ENCODE results near the gene RALGPS2.

Gene RALGPS2

DNA sequence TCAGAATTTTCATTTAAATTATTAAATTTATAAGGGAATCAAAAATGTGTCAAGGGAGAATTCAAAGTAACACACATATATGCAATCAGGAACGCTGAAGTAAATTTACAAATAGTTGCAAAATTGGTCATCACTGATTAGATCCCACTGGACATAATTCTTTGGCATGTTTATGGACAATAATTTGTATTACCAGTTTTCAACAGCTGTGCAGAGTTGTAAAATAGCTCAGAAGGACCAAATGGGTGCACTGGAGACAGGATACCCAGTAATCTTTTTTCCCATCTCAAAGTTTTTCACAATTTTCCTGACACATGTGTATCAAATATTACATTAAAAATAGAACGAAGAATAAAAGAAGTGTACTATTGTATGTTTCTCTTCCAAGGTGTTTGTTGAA is 149.9 kb downstream of the RALGPS2 start:
- H3K4me2 ChIP-seq (ENCODE audit: low read length), result no peak overlapping the region
- H3K23ac ChIP-seq (ENCODE audit: low read length), result no peak overlapping the region
- no peaks in the 10 kb centered on the region for H3K79me1 ChIP-seq (ENCODE audit: low read length)
- no peak overlapping the region for H3K14ac ChIP-seq (ENCODE audit: low read length)
- no peak overlapping the region for H3K4me3 ChIP-seq (ENCODE audit: low read depth, low read length)
- H3K18ac ChIP-seq (ENCODE audit: low read length), result no peak overlapping the region
- no peaks in the 10 kb centered on the region for H3K36me3 ChIP-seq (ENCODE audit: control insufficient read depth in 1 of 2, insufficient read depth in 2 of 2, low read length in 2 of 2)
- no peak overlapping the region for H4K91ac ChIP-seq (ENCODE audit: low read depth, low read length)
- no peak overlapping the region for H2BK12ac ChIP-seq (ENCODE audit: low read length)
- no peaks in the 10 kb centered on the region for H3K27me3 ChIP-seq (ENCODE audit: insufficient read depth, low read length)
- no peak overlapping the region for H3K4ac ChIP-seq (ENCODE audit: low read depth, low read length)
- no peak overlapping the region for H2AK5ac ChIP-seq (ENCODE audit: low read length)
- H4K8ac ChIP-seq (ENCODE audit: low read depth, low read length), result no peak overlapping the region
- no peak overlapping the region for H2AFZ ChIP-seq (ENCODE audit: insufficient read depth, low read length, poor library complexity)
- H4K12ac ChIP-seq (ENCODE audit: low read depth, low read length), result no peak overlapping the region
- DNase-seq, result no peak
- no peaks in the 10 kb centered on the region for H3K9me3 ChIP-seq (ENCODE audit: insufficient read depth, low read depth, low read length)
- H2BK5ac ChIP-seq (ENCODE audit: low read depth, low read length, poor library complexity), result no peak overlapping the region
- H3K9ac ChIP-seq (ENCODE audit: low read length), result no peak overlapping the region
- no peak overlapping the region for H2BK120ac ChIP-seq (ENCODE audit: insufficient read depth, low read length, poor library complexity)
- H3K4me1 ChIP-seq (ENCODE audit: control insufficient read depth in 1 of 2, insufficient read depth in 2 of 2, low read length in 2 of 2), result peaks cover 0 to 2% of the 10 kb centered on the region in 2 experiments
- no peaks in the 10 kb centered on the region for H3K79me2 ChIP-seq (ENCODE audit: control insufficient read depth, insufficient read depth, low read length, poor library complexity)
- WGBS (ENCODE audit: extremely low coverage, insufficient coverage, insufficient read length), result no CpG with 5 or more reads among the region's 2 CpGs
- no peak overlapping the region for H3K27ac ChIP-seq (ENCODE audit: low read depth, low read length)

DNA sequence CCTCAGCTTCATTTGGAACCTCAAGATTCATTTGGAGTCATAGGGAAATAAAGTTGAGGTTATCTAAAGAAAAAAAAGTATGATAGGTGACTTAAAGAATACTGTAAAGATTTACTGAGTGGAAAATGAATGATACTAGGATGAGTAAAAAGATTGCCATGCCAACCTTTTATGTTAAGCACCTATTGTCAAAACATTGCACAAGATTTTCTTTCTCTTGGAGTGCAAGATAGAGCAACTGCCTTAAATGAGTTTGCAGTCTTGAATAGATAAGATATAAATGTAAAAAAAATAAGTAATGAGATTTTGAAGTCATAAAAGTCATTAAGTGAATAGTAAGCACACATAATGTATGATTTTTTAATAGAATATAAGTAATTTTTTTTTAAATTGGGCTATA is 150.9 kb downstream of the RALGPS2 start:
- no peak overlapping the region for H4K91ac ChIP-seq (ENCODE audit: low read depth, low read length)
- H3K79me2 ChIP-seq (ENCODE audit: control insufficient read depth, insufficient read depth, low read length, poor library complexity), result no peaks in the 10 kb centered on the region
- no peak overlapping the region for H3K14ac ChIP-seq (ENCODE audit: low read length)

DNA sequence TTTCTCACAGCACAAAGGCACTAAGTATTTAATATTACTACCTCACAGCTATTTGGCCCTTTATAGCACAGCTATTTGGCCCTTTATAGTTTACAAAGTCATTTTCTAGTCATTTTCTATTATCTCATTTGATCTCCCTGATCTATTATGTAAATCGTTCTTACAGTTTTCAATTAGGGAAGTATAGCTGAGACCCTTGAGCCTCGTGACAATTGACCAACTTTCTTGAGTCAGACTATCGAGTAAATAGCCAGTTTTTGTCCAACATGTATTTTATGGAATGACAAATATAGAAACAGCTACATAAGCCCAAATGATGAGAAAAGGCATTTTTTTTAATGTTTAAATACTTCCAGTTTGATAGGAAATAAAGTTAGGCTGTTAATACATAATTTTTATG is 152.9 kb downstream of the RALGPS2 start:
- Histone ChIP-seq H2BK12ac (ENCODE audit: low read length) (no peak overlapping the region), H3K27me3 (ENCODE audit: insufficient read depth, low read length) (no peaks in the 10 kb centered on the region), H4K91ac (ENCODE audit: low read depth, low read length) (no peak overlapping the region), H2AK5ac (ENCODE audit: low read length) (no peak overlapping the region), H3K79me2 (ENCODE audit: control insufficient read depth, insufficient read depth, low read length, poor library complexity) (no peaks in the 10 kb centered on the region), H4K12ac (ENCODE audit: low read depth, low read length) (no peak overlapping the region), H3K4me1 (ENCODE audit: control insufficient read depth in 1 of 2, insufficient read depth in 2 of 2, low read length in 2 of 2) (no peaks in the 10 kb centered on the region), H4K8ac (ENCODE audit: low read depth, low read length) (no peak overlapping the region), H3K4me3 (ENCODE audit: low read depth, low read length) (no peak overlapping the region), H3K18ac (ENCODE audit: low read length) (no peak overlapping the region), H3K27ac (ENCODE audit: low read depth, low read length) (no peak overlapping the region), H3K36me3 (ENCODE audit: control insufficient read depth in 1 of 2, insufficient read depth in 2 of 2, low read length in 2 of 2) (no peaks in the 10 kb centered on the region), H3K14ac (ENCODE audit: low read length) (no peak overlapping the region), H3K9me3 (ENCODE audit: insufficient read depth, low read depth, low read length) (no peaks in the 10 kb centered on the region), H3K23ac (ENCODE audit: low read length) (no peak overlapping the region), H3K4ac (ENCODE audit: low read depth, low read length) (no peak overlapping the region), H2AFZ (ENCODE audit: insufficient read depth, low read length, poor library complexity) (no peak overlapping the region), H3K9ac (ENCODE audit: low read length) (no peak overlapping the region), H3K4me2 (ENCODE audit: low read length) (no peak overlapping the region), H2BK120ac (ENCODE audit: insufficient read depth, low read length, poor library complexity) (no peak overlapping the region), H3K79me1 (ENCODE audit: low read length) (no peaks in the 10 kb centered on the region), H2BK5ac (ENCODE audit: low read depth, low read length, poor library complexity) (no peak overlapping the region)
- no CpG with 5 or more reads among the region's 3 CpGs for WGBS (ENCODE audit: extremely low coverage, insufficient coverage, insufficient read length)
- no peak for DNase-seq

More for the DNA sequence above, 150.9 kb downstream of the RALGPS2 start:
- Histone ChIP-seq H3K27me3 (ENCODE audit: insufficient read depth, low read length) (no peaks in the 10 kb centered on the region), H3K9me3 (ENCODE audit: insufficient read depth, low read depth, low read length) (no peaks in the 10 kb centered on the region), H2BK12ac (ENCODE audit: low read length) (no peak overlapping the region), H2BK5ac (ENCODE audit: low read depth, low read length, poor library complexity) (no peak overlapping the region), H3K4ac (ENCODE audit: low read depth, low read length) (no peak overlapping the region), H4K8ac (ENCODE audit: low read depth, low read length) (no peak overlapping the region), H2BK120ac (ENCODE audit: insufficient read depth, low read length, poor library complexity) (no peak overlapping the region), H3K36me3 (ENCODE audit: control insufficient read depth in 1 of 2, insufficient read depth in 2 of 2, low read length in 2 of 2) (no peaks in the 10 kb centered on the region), H3K9ac (ENCODE audit: low read length) (no peak overlapping the region), H2AK5ac (ENCODE audit: low read length) (no peak overlapping the region), H3K4me2 (ENCODE audit: low read length) (no peak overlapping the region), H4K12ac (ENCODE audit: low read depth, low read length) (no peak overlapping the region), H3K27ac (ENCODE audit: low read depth, low read length) (no peak overlapping the region), H3K79me1 (ENCODE audit: low read length) (no peaks in the 10 kb centered on the region), H3K4me1 (ENCODE audit: control insufficient read depth in 1 of 2, insufficient read depth in 2 of 2, low read length in 2 of 2) (peaks cover 0 to under 1% of the 10 kb centered on the region in 2 experiments), H3K18ac (ENCODE audit: low read length) (no peak overlapping the region), H2AFZ (ENCODE audit: insufficient read depth, low read length, poor library complexity) (no peak overlapping the region), H3K23ac (ENCODE audit: low read length) (no peak overlapping the region), H3K4me3 (ENCODE audit: low read depth, low read length) (no peak overlapping the region)
- DNase-seq, result no peak

DNA sequence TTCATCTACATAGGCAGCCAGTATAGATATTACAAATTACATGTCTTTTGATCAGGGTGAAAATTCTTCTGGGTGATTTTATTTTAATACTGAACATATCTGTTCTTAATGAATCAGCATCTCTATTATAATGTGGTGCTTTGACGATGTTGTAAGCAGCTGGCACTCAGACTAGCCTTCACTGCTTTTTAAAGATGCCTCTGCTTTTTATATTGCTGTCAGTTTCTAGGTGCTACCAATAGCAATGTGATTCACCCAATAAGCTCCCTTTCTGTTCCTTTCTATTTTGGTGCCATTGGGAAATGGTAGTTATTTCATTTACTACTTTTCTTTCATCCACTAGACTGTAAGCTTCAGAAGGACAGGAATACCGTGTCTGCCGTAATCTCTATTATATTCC is 156.9 kb downstream of the RALGPS2 start:
- H3K36me3 ChIP-seq (ENCODE audit: control insufficient read depth in 1 of 2, insufficient read depth in 2 of 2, low read length in 2 of 2), result peaks cover 1% of the 10 kb centered on the region in 2 experiments
- no peak overlapping the region for H2BK5ac ChIP-seq (ENCODE audit: low read depth, low read length, poor library complexity)
- no peak overlapping the region for H3K27ac ChIP-seq (ENCODE audit: low read depth, low read length)
- no peak overlapping the region for H2BK120ac ChIP-seq (ENCODE audit: insufficient read depth, low read length, poor library complexity)
- no peak overlapping the region for H2BK12ac ChIP-seq (ENCODE audit: low read length)
- H3K9ac ChIP-seq (ENCODE audit: low read length), result no peak overlapping the region
- H3K4me3 ChIP-seq (ENCODE audit: low read depth, low read length), result no peak overlapping the region
- no peak overlapping the region for H4K12ac ChIP-seq (ENCODE audit: low read depth, low read length)
- H4K91ac ChIP-seq (ENCODE audit: low read depth, low read length), result no peak overlapping the region
- H3K79me1 ChIP-seq (ENCODE audit: low read length), result no peaks in the 10 kb centered on the region
- no peak overlapping the region for H3K4me2 ChIP-seq (ENCODE audit: low read length)
- no peak overlapping the region for H3K18ac ChIP-seq (ENCODE audit: low read length)
- no peak overlapping the region for H3K4ac ChIP-seq (ENCODE audit: low read depth, low read length)
- no peaks in the 10 kb centered on the region for H3K4me1 ChIP-seq (ENCODE audit: control insufficient read depth in 1 of 2, insufficient read depth in 2 of 2, low read length in 2 of 2)
- DNase-seq, result no peak
- H2AFZ ChIP-seq (ENCODE audit: insufficient read depth, low read length, poor library complexity), result no peak overlapping the region
- H3K9me3 ChIP-seq (ENCODE audit: insufficient read depth, low read depth, low read length), result no peaks in the 10 kb centered on the region
- H3K27me3 ChIP-seq (ENCODE audit: insufficient read depth, low read length), result no peaks in the 10 kb centered on the region
- no CpG with 5 or more reads among the region's 3 CpGs for WGBS (ENCODE audit: extremely low coverage, insufficient coverage, insufficient read length)
- no peak overlapping the region for H3K23ac ChIP-seq (ENCODE audit: low read length)
- no peak overlapping the region for H4K8ac ChIP-seq (ENCODE audit: low read depth, low read length)
- no peak overlapping the region for H3K14ac ChIP-seq (ENCODE audit: low read length)
- H2AK5ac ChIP-seq (ENCODE audit: low read length), result no peak overlapping the region
- H3K79me2 ChIP-seq (ENCODE audit: control insufficient read depth, insufficient read depth, low read length, poor library complexity), result no peaks in the 10 kb centered on the region
